HG02642 (cell line): ENCODE data around the gene ITGB3BP.
"Not testable (repeated sequence)": the region's sequence is repeated elsewhere in the genome, so short reads cannot be mapped to it uniquely, and the experiment has no call there.

Source experiments
- ATAC-seq: cut with Tn5 transposase; IDR thresholded peaks from one replicate; pipeline ENCODE4 v1.9.1; 2021; ENCODE audit warnings: mild to moderate bottlenecking; ENCODE audit not compliant: unreplicated experiment, poor library complexity

The ITGB3BP gene

DNA sequence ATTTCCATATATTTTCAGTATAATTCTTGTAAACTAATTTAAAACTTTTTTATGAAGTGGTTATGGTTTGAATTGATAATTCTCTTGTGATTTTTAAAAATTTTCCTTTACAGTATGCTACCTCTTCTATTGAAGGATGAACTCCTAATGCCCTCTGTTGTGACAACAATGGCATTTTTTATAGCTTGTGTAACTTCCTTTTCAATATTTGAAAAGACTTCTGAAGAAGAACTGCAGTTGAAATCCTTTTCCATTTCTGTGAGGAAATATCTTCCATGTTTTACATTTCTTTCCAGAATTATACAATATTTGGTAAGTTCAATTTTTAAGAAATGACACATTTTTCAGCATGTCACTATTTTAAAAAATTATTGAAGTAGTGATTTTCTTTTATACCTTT is 94.2 kb downstream of the ITGB3BP start:
- no peak for ATAC-seq

DNA sequence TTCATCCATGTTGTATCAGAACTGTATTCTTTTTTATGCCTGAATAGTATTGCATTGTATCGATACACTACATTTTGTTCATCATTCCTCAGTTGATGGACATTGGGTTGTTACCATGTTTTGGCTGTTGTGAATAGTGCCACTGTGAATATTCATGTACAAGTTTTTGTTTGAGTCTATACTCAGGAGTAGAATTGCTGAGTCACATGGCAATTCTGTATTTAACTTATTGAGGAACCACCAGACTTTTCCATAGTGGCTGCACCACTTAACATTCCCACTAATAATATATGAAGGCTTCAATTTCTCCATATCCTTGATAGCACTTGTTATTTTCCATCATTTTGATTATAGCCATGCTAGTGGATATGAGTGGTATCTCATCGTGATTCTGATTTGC is 99.4 kb downstream of the ITGB3BP start:
- ATAC-seq = no peak

DNA sequence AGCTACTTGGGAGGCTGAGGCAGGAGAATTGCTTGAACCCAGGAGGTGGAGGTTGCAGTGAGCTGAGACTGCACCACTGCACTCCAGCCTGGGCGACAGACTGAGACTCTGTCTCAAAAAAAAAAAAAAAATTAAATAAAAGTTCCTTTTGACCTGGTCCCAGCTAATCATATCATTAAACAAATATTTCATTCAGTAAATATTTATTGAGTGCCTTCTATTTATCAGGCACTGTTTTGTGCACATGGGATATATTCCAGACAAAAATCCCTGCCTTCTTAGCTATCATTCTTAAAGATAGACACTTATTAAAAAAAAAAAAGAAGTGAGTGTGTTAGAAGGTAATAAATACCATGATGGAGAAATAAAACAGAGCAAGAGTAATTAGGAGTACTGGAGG is 102.3 kb downstream of the ITGB3BP start:
- ATAC-seq = not testable (repeated sequence)

DNA sequence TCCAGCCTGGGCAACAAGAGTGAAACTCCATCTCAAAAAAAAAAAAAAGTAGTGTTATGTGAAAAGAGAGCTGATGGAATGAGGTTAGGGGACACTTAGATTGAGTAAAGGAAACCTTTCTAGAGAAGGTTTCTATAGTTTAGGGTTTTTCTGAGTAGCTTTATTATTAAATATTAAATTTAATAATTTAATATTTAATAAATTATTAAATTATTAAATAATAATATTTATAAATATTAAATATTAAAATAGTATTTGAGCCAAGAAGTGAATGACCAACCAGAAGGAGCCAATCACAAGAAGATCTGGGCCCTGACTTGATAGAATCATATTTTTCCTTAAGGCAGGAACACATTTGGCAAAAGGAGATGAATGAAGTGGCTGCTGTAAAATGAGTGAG is 104.9 kb downstream of the ITGB3BP start:
- no peak for ATAC-seq

DNA sequence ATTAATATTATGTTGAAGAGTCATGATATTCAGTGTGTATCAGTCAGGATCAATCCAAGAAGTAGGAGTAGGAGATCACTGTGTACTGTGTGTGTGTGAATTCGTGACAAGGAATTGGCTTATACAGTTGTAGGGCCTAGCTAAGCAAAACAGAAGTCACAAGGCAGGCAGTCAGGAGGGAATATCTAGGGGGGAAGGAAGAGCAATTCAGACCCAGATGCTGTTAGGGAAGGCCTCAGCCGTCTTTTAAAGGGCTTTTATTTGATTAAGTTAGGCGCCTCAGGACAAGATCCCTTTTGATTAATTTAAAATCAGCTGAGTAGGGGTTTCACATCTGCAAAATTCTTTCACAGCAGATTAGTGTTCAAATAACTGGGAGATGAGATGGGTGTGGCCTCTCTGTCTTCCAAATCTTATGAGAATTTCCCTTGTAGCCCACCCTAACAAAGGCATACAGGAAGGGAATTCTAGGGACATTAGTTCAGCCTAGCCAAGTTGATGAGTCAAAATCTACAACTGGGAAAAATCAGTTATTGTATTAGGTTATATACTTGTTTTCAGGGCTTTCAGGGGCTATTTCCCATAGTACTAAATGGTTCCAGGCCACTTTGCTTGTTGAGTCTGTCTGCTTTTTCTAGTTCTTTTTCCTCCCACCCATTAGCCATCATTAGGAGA is 108.2 kb downstream of the ITGB3BP start:
- ATAC-seq = no peak

DNA sequence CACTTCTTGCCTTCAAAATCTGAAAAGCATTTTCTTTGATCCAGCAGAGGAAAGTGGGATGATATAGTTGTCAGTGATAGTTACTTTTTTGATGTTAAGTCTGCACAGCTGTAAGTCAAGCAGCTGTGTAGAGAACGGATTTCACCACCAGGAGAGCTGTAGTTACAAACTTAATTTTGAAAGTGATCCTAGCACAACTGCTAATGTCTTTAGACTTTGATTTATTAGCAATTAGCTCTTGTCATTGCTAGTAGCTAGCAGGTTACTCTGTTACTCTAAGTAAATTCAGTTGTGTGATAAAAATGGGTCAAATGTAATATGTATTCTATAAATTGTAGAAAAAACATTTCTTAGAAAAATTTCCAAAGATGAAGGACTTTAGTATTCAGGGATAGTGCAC is 109.6 kb downstream of the ITGB3BP start:
- ATAC-seq = no peak

DNA sequence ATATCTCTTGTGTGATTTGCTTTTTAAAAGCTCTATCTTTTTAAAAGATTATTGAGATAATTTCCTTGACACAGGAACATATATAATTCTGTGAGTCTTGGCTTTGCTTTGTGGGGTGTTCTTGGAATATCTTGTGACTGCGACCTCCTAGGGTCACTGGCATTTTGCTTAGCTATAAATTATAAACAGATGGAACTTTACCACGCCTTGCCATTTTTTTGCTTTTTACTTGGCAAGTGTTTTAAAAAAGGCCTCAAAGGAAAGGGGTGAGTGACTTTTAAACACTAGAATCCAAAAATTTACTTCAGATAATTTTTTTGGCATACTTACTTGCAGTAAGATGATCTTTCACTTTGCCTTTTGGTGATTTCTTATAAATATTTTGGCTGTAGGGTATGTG is 112.0 kb downstream of the ITGB3BP start:
- no peak for ATAC-seq

DNA sequence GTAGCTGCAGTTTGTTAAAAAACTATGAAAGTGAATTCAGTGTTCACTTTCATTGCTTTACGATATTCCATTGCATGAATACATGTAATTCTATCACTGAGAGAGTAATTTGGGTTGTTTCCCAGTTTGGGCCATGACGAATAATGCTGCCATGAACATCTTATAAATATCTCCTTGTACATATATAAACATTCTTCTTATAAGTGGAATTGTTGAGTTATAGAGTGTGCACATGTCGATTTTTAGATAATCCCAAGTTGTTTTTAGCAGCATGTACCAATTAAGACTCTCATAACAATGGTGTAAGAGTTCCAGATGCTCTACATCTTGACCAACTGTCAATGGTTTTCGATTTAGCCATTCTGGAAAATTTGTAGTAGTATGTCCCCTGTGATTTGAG is 114.7 kb downstream of the ITGB3BP start:
- ATAC-seq = no peak

DNA sequence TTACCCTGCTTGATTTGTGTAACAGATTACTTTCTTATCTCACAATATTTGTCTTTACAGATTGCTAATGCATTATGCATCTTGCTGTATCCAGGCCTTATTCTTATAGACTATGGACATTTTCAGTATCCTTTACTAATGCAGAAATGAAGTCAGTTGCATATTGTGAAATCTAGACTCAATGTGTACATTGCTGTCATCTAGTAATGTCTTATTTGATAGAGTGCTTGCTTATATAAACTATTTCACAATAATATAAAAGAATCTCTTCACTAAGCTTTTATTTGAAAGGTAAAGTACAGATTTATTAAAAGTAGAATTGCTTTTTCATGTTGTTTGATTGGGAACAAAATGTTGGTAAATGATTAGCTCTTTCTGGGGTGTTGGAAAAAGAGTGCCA is 116.0 kb downstream of the ITGB3BP start:
- no peak for ATAC-seq

DNA sequence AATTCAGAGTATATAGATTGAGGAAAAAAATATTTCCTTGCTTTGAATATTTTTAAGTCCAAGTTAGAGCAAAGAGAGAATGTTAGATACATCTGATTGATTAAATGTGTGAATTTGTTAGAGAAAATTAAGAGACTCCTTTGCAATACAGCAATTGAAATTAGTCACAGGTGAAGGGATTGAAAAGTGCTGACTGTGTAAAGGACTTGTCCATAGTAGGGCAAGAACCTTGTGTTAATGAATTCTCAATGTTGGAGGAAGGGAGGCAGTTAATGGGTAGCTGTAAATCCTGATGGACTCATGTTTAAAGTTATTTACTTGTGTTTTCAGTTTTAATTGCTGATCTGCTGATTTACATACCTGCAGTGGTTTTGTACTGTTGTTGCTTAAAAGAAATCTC is 117.0 kb downstream of the ITGB3BP start:
- ATAC-seq = no peak

DNA sequence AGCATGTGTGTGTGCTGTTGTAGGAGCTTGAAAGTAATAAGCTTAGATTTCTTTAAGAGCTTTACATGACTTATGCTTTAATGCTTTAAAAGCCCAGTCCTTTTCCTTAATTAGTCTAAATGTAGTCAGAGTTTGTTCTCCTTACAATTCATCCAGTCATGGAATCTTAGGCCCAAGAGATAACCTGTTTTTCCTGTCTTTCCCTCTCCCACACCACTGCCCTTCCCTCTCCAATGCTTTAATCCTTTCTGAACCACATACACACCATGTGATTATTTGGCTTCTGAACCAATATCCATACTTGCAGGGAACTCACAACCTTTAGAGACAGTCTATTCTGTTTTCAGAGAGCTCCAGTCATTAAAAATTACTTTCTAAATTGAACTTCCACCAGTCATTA is 118.0 kb downstream of the ITGB3BP start:
- ATAC-seq = no peak

DNA sequence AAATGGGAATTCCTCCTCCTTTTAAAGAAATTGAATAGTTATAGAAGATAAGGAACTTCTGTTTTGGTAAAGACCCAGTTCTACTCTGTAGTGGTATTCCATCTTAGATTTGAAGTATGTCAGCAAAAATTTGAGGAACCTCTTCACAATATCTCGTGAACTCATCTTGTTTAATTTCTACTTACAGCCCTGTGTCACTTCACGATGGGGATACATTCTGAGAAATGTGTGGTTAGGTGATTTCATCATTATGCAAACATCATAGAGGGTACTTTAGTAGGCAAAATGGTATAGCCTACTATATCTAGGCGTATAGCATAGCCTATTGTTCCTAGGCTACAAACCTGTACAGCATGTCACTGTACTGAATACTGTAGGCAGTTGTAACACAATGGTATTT is 119.6 kb downstream of the ITGB3BP start:
- ATAC-seq = no peak

DNA sequence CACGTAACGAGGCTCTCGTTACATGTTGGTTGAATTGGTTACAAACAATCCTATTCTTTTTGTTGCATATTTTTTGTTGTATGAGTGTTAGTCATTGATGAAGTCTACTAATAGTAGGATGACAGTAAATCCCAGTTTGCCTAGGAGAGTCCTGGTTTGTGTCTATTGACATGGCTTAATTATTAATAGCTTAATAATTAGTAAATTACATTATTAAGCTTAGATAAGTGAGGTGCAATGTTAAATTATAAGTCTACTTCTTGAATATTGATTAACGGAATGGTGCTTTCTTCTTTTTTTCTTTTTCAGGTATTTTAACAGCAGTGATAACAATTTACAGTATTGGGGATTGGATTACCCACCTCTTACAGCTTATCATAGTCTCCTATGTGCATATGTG is 121.1 kb downstream of the ITGB3BP start:
- ATAC-seq = no peak
